HepG2 (cell line): ENCODE data around the gene GPR65. TPM values are rescaled to one million over a fixed set of nuclear protein-coding genes. Genes with fewer than 3 reads are reported as not detected.

Source experiments
- ATAC-seq: fragments of 200-7000 bp; cut with Tn5 transposase; 3 replicates; pipeline ENCODE4 v1.9.1; 2020; ENCODE audit warnings: mild to moderate bottlenecking, moderate library complexity
- BruUV-seq: library from RNA; stranded (reverse); fragments of 400-500 nt; replicated peaks from 2 replicates; lab custom pipeline; 2021; lab: Mats Ljungman, UMichigan
- CTCF ChIA-PET: fragments of 300-600 bp; formaldehyde crosslinking; extraction: SDS; loops from one replicate; lab custom pipeline; 2021; ENCODE audit warnings: low total read pairs, inconsistent platforms, low intra/inter-chr PET ratio; lab: Yijun Ruan, JAX
- POLR2A ChIA-PET: fragments of 350-600 bp; sonication (Branson Sonifier 250); formaldehyde crosslinking; loops from one replicate; lab custom pipeline; 2020; ENCODE audit warnings: antibody characterized with exemption, inconsistent platforms; lab: Yijun Ruan, JAX
- DNase-seq: peaks from one replicate; pipeline ENCODE4 v3.0.0-alpha.2; 2015; ENCODE audit warnings: low spot score
- FAIRE-seq: peaks from 3 replicates; lab custom pipeline; 2011; peaks lifted over from hg19 to GRCh38; lab: Jason Lieb, UNC
- H2AFZ ChIP-seq: one replicate; pipeline ENCODE4 v1.6.1; 2011; ENCODE audit warnings: low read length, inconsistent platforms
- H3K27ac ChIP-seq: fragments of 300-600 bp; 3 replicates; pipeline ENCODE4 v1.8.0; 2011; ENCODE audit warnings: mixed run types, mild to moderate bottlenecking, mixed read lengths, low read length, inconsistent platforms; ENCODE audit not compliant: insufficient read depth; ENCODE audit errors: extremely low read length
- H3K27me3 ChIP-seq, 2 experiments: fragments of 200-600 bp in 1 of 2; 2 replicates in 1 of 2; 3 replicates in 1 of 2; pipeline versions ENCODE4 v1.6.0 to v1.8.0; 2011; ENCODE audit warnings: low read length in 2 of 2, mild to moderate bottlenecking in 2 of 2, moderate library complexity in 2 of 2, inconsistent platforms in 1 of 2; ENCODE audit not compliant: insufficient read depth in 2 of 2, control insufficient read depth in 1 of 2
- H3K36me3 ChIP-seq, 2 experiments: fragments of 200-600 bp in 1 of 2; replicated peaks in 1 of 2; 2 replicates in 1 of 2; 3 replicates in 1 of 2; pipeline versions ENCODE4 v1.5.1 to v1.8.0; 2011; ENCODE audit warnings: low read length in 2 of 2, inconsistent platforms in 1 of 2; ENCODE audit not compliant: insufficient read depth in 2 of 2, control insufficient read depth in 1 of 2
- H3K4me1 ChIP-seq: 2 replicates; pipeline ENCODE4 v1.5.1; 2012; ENCODE audit warnings: low read length, inconsistent platforms; ENCODE audit not compliant: insufficient read depth
- H3K4me2 ChIP-seq: 2 replicates; pipeline ENCODE4 v1.6.0; 2011; ENCODE audit warnings: low read depth, low read length, inconsistent platforms
- H3K4me3 ChIP-seq, 3 experiments: fragments of 200-600 bp in 1 of 3; sonication (generic), shearing (Covaris generic) in 1 of 3; replicated peaks in 1 of 3; 2 replicates each; pipeline ENCODE4 v1.5.1; 2011 to 2016; ENCODE audit warnings: low read length in 3 of 3, inconsistent platforms in 2 of 3, low read depth in 2 of 3, mild to moderate bottlenecking in 2 of 3, control low read depth in 1 of 3, mixed read lengths in 1 of 3; ENCODE audit not compliant: insufficient read depth in 1 of 3
- H3K79me2 ChIP-seq: one replicate; pipeline ENCODE4 v1.6.1; 2011; ENCODE audit warnings: low read length, inconsistent platforms; ENCODE audit not compliant: insufficient read depth
- H3K9ac ChIP-seq: 2 replicates; pipeline ENCODE4 v1.6.0; 2011; ENCODE audit warnings: mild to moderate bottlenecking, low read depth, low read length, inconsistent platforms; ENCODE audit not compliant: insufficient read depth
- H3K9me3 ChIP-seq: 2 replicates; pipeline ENCODE4 v1.5.1; 2012; ENCODE audit warnings: mild to moderate bottlenecking, low read length
- H4K20me1 ChIP-seq: 2 replicates; pipeline ENCODE4 v1.6.0; 2011; ENCODE audit warnings: inconsistent platforms, mild to moderate bottlenecking, low read length, moderate library complexity; ENCODE audit not compliant: insufficient read depth
- FOXJ3 ChIP-seq: sonication (generic); formaldehyde crosslinking; IDR thresholded peaks from 2 replicates; pipeline ENCODE4 v1.4.0; 2020; ENCODE audit warnings: missing genetic modification reagents, mild to moderate bottlenecking, borderline replicate concordance
- HNRNPH1 ChIP-seq: fragments of 200-400 bp; formaldehyde crosslinking; optimal IDR thresholded peaks from 2 replicates; pipeline ENCODE3; 2017; ENCODE audit warnings: mild to moderate bottlenecking, low read depth, low read length
- KDM5B ChIP-seq: sonication (generic); formaldehyde crosslinking; IDR thresholded peaks from 2 replicates; pipeline ENCODE4 v1.4.0; 2020; ENCODE audit warnings: missing genetic modification reagents, mild to moderate bottlenecking, borderline replicate concordance
- SATB2 ChIP-seq: sonication (generic); formaldehyde crosslinking; IDR thresholded peaks from 2 replicates; pipeline ENCODE4 v1.5.0; 2020; ENCODE audit warnings: missing genetic modification reagents
- SIX4 ChIP-seq: sonication (generic); formaldehyde crosslinking; IDR thresholded peaks from 2 replicates; pipeline ENCODE4 v1.4.0; 2020; ENCODE audit warnings: missing genetic modification reagents
- SPEN ChIP-seq: sonication (generic); formaldehyde crosslinking; IDR thresholded peaks from 2 replicates; pipeline ENCODE4 v1.5.1; 2020; ENCODE audit warnings: low read depth, mild to moderate bottlenecking, missing genetic modification reagents
- STAG1 ChIP-seq: sonication (generic); formaldehyde crosslinking; IDR thresholded peaks from 2 replicates; pipeline ENCODE4 v1.4.0; 2020; ENCODE audit warnings: missing genetic modification reagents
- YEATS4 ChIP-seq: sonication (generic); formaldehyde crosslinking; IDR thresholded peaks from 2 replicates; pipeline ENCODE4 v1.4.0; 2020; ENCODE audit warnings: missing genetic modification reagents, borderline replicate concordance
- ZMAT3 ChIP-seq: sonication (generic); formaldehyde crosslinking; conservative IDR thresholded peaks from 2 replicates; pipeline ENCODE4 v1.7.0; 2021; ENCODE audit warnings: missing genetic modification reagents
- ZNF160 ChIP-seq: sonication (generic); formaldehyde crosslinking; IDR thresholded peaks from 2 replicates; pipeline ENCODE4 v1.8.0; 2022; ENCODE audit warnings: mild to moderate bottlenecking, inconsistent platforms, missing genetic modification reagents
- ZNF317 ChIP-seq: sonication (generic); formaldehyde crosslinking; IDR thresholded peaks from 2 replicates; pipeline ENCODE4 v1.5.0; 2020; ENCODE audit warnings: mild to moderate bottlenecking, missing genetic modification reagents
- ZNF460 ChIP-seq: sonication (generic); formaldehyde crosslinking; IDR thresholded peaks from 2 replicates; pipeline ENCODE4 v1.5.1; 2020; ENCODE audit warnings: missing genetic modification reagents, mild to moderate bottlenecking, borderline replicate concordance
- ZNF615 ChIP-seq: sonication (generic); formaldehyde crosslinking; IDR thresholded peaks from 2 replicates; pipeline ENCODE4 v1.5.0; 2020; ENCODE audit warnings: mild to moderate bottlenecking, missing genetic modification reagents, borderline replicate concordance
- WGBS: methylation state at CpG from one replicate; pipeline ENCODE4 v1.1.6; 2017; ENCODE audit warnings: low lambda C conversion rate; 5-methylcytosine and 5-hydroxymethylcytosine counted together
- in situ Hi-C: cut with HindIII; loops from 2 replicates; pipeline ENCODE4 v1.10.0; 2017; ENCODE audit warnings: low pct_unique_long_range_greater_than_20kb; ENCODE audit not compliant: extremely low pct_ligation_motif_present
- intact Hi-C: fragments of 100-400 bp; cut with micrococcal nuclease; formaldehyde crosslinking; loops from one replicate; pipeline ENCODE4 v1.10.0; 2022; ENCODE audit not compliant: unreplicated experiment
- polyA plus RNA-seq, 8 experiments: library from polyadenylated mRNA; depleted of rRNA in 3 of 8; stranded (reverse) in 7 of 8; unstranded in 1 of 8; fragments of >200 nt; fragmentation: Illumina TruSeq in 4 of 8; extraction: Trizol in 4 of 8; gene quantifications; 2 replicates each; pipeline versions ENCODE4 v1.2.1 to v1.2.3, GENCODE V29; 2011 to 2016; ENCODE audit warnings: low read depth in 4 of 8, missing spikeins in 1 of 8, mixed read lengths in 1 of 8; ENCODE audit not compliant: insufficient read depth in 1 of 8
- total RNA-seq, 5 experiments: library from RNA; depleted of rRNA; stranded (reverse); fragments of >200 nt; fragmentation: Illumina TruSeq; extraction: Trizol; gene quantifications; 2 replicates each; pipeline ENCODE4 v1.2.3, GENCODE V29; 2016; ENCODE audit warnings: low read depth in 1 of 5
- TF ChIP-seq, protein P1 (sequence below): sonication (generic); formaldehyde crosslinking; IDR thresholded peaks from 2 replicates; pipeline ENCODE4 v1.5.0; 2020; ENCODE audit warnings: missing genetic modification reagents, mild to moderate bottlenecking, borderline replicate concordance

Gene GPR65
- total and polyA plus RNA-seq, 2 of the 13 experiments (the other 11 are each of a cell fraction or from before 2014, with no cell fraction given): not detected

DNA sequence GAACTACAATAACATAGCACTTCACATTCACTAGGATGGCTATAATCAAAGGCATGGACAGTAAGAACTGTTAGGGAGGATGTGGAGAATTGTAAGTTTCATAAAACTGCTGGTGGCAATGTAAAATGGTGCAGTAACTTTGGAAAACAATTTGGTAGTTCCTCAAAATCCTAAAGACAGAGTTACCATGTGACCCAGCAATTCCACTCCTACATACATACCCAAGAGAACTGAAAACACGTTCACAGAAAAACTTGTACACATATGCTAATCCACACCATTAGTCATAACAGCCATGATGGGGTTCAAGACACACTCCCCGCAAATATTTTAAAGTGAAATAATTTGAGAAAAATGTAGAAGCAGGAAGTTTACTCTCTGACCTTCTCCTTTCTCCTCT lies 43.7 kb upstream of the GPR65 start:
- in situ Hi-C loops (no loop called here), intact Hi-C loops (no loop called here)
- no TSS peak for BruUV-seq
- H3K4me2 ChIP-seq: no peak overlapping the region
- no peaks in the 10 kb centered on the region for H3K9me3 ChIP-seq
- no peak overlapping the region for H3K27ac ChIP-seq
- H3K4me1 ChIP-seq: no peaks in the 10 kb centered on the region
- DNase-seq: no peak
- 42% methylated on average over 2 of the region's 2 CpGs for WGBS
- no peaks in the 10 kb centered on the region for H3K36me3 ChIP-seq
- TF ChIP-seq STAG1 (CRISPR knock-in tag): no peak
- no peak for TF ChIP-seq FOXJ3 (CRISPR knock-in tag)
- TF ChIP-seq ZNF317: no peak
- no peak for TF ChIP-seq ZMAT3 (CRISPR knock-in tag)
- no peak for TF ChIP-seq SIX4
- TF ChIP-seq ZNF615 (CRISPR knock-in tag): no peak
- TF ChIP-seq SPEN: no peak
- TF ChIP-seq, protein P1, sequence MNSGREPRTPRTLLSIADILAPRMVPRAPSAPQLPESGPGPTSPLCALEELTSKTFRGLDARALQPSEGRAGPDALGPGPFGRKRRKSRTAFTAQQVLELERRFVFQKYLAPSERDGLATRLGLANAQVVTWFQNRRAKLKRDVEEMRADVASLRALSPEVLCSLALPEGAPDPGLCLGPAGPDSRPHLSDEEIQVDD (CRISPR knock-in tag): no peak
- TF ChIP-seq YEATS4 (CRISPR knock-in tag): no peak
- CTCF ChIA-PET: no interaction called here
- no peak for FAIRE-seq
- H3K4me3 ChIP-seq: no peak overlapping the region
- no peak overlapping the region for H3K9ac ChIP-seq
- POLR2A ChIA-PET: no interaction called here
- no peaks in the 10 kb centered on the region for H3K27me3 ChIP-seq
- H2AFZ ChIP-seq: no peak overlapping the region
- no peaks in the 10 kb centered on the region for H4K20me1 ChIP-seq
- no peak for ATAC-seq
- no peaks in the 10 kb centered on the region for H3K79me2 ChIP-seq

DNA sequence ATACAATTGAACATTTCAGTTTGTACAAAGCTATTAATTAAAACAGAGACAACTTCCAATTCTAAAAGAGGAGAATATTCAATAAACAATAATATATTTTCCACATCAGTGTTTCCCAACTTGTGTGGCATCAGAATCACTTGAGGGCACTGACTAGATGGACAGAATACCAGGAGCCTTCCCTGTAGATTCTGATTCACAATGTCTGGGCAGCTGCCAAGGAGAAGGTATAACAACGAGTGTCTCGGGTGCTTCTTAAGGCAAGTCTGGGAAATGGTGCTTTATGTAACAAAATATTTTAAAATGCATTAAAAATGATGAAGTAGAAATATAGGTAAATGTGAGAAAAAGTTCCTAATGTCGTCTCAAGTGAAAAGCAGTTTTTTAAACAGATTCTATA lies 38.1 kb upstream of the GPR65 start:
- under 1% methylated on average over 3 of the region's 3 CpGs for WGBS
- DNase-seq (no peak), ATAC-seq (no peak), FAIRE-seq (no peak)
- H3K9ac ChIP-seq: no peak overlapping the region
- ChIA-PET CTCF (no interaction called here), POLR2A (no interaction called here)
- in situ Hi-C loops (no loop called here), intact Hi-C loops (no loop called here)
- no peaks in the 10 kb centered on the region for H3K9me3 ChIP-seq
- no peaks in the 10 kb centered on the region for H3K36me3 ChIP-seq
- no peak overlapping the region for H3K4me2 ChIP-seq
- H3K27me3 ChIP-seq: peaks cover 0 to 3% of the 10 kb centered on the region in 2 experiments; a peak in 1 of 5 replicates
- H3K4me3 ChIP-seq: no peak overlapping the region
- no peak overlapping the region for H2AFZ ChIP-seq
- H4K20me1 ChIP-seq: no peaks in the 10 kb centered on the region
- no TSS peak for BruUV-seq
- H3K4me1 ChIP-seq: no peaks in the 10 kb centered on the region
- no peaks in the 10 kb centered on the region for H3K79me2 ChIP-seq
- no peak overlapping the region for H3K27ac ChIP-seq
- no peak for TF ChIP-seq ZNF460
- TF ChIP-seq KDM5B (CRISPR knock-in tag): no peak
- TF ChIP-seq HNRNPH1: no peak
- no peak for TF ChIP-seq SATB2
- no peak for TF ChIP-seq ZNF160 (CRISPR knock-in tag)
